HCT116 (cell line): Measurements from ENCODE around the gene ACO2. TPM values are rescaled to one million over a fixed set of nuclear protein-coding genes. Genes with fewer than 3 reads are reported as not detected.
A peak's percentile ranks its signal among the peaks of the same experiment; 100 is the strongest.

ENCODE experiments used
- ATAC-seq: fragments of 200-7000 bp; cut with Tn5 transposase; 2 replicates; pipeline ENCODE4 v1.9.1; 2020; ENCODE audit warnings: mild to moderate bottlenecking, moderate library complexity
- BruUV-seq: library from RNA; stranded (reverse); fragments of 400-500 nt; replicated peaks from 2 replicates; lab custom pipeline; 2021; lab: Mats Ljungman, UMichigan
- CTCF ChIA-PET: fragments of 300-600 bp; sonication (Branson Sonifier 250); formaldehyde crosslinking; loops from one replicate; lab custom pipeline; 2021; ENCODE audit warnings: antibody characterized with exemption; lab: Charles Lee
- POLR2A ChIA-PET: fragments of 300-600, 350-600 bp; sonication (Branson Sonifier 250); formaldehyde crosslinking; loops from one replicate; lab custom pipeline; 2021; ENCODE audit warnings: antibody characterized with exemption; lab: Charles Lee
- RAD21 ChIA-PET, 2 experiments: fragments of 300-600 bp; sonication (Branson Sonifier 250); formaldehyde crosslinking; loops; one replicate each; lab custom pipeline; 2023; ENCODE audit warnings: low total read pairs in 2 of 2; ENCODE audit not compliant: uncharacterized antibody in 2 of 2, unreplicated experiment in 2 of 2, low non-redundant PET in 1 of 2; lab: Charles Lee
- DNase-seq: peaks from one replicate; pipeline ENCODE4 v3.0.0-alpha.2; 2010; ENCODE audit warnings: low read depth, low spot score
- H2AFZ ChIP-seq: fragments of 200-600 bp; shearing (Covaris generic), sonication (generic); 2 replicates; pipeline ENCODE4 v1.6.1; 2017; ENCODE audit warnings: low read depth, mixed run types, mixed read lengths, antibody characterized with exemption, low read length; ENCODE audit not compliant: poor library complexity, severe bottlenecking
- H3K27ac ChIP-seq: 2 replicates; pipeline ENCODE4 v1.5.1; 2012; ENCODE audit warnings: low read depth, low read length
- H3K27me3 ChIP-seq: fragments of 200-600 bp; sonication (generic); 2 replicates; pipeline ENCODE4 v1.6.1; 2016; ENCODE audit warnings: mixed run types, low read length, mixed read lengths; ENCODE audit not compliant: insufficient read depth
- H3K36me3 ChIP-seq, 2 experiments: fragments of 200-500 bp in 1 of 2; fragments of 200-600 bp in 1 of 2; sonication (Bioruptor generic) in 1 of 2; sonication (generic) in 1 of 2; 2 replicates each; pipeline versions ENCODE4 v1.5.1 to v1.6.1; 2014 to 2016; ENCODE audit warnings: low read length in 2 of 2, inconsistent platforms in 1 of 2, mixed read lengths in 1 of 2, mixed run types in 1 of 2; ENCODE audit not compliant: insufficient read depth in 2 of 2, control insufficient read depth in 1 of 2
- H3K4me1 ChIP-seq, 2 experiments: fragments of 200-600 bp in 1 of 2; sonication (generic) in 1 of 2; 2 replicates each; pipeline versions ENCODE4 v1.5.1 to v1.6.1; 2012 to 2017; ENCODE audit warnings: low read length in 2 of 2, inconsistent platforms in 1 of 2, mild to moderate bottlenecking in 1 of 2, mixed read lengths in 1 of 2, mixed run types in 1 of 2, moderate library complexity in 1 of 2; ENCODE audit not compliant: insufficient read depth in 2 of 2, control insufficient read depth in 1 of 2
- H3K4me2 ChIP-seq: fragments of 200-600 bp; sonication (generic); 2 replicates; pipeline ENCODE4 v1.6.1; 2017; ENCODE audit warnings: mixed run types, low read length, mixed read lengths
- H3K4me3 ChIP-seq, 2 experiments: fragments of 200-600 bp in 1 of 2; sonication (generic) in 1 of 2; replicated peaks in 1 of 2; 2 replicates each; pipeline ENCODE4 v1.5.1; 2011 to 2016; ENCODE audit warnings: low read length in 2 of 2, control low read depth in 1 of 2, low read depth in 1 of 2, mild to moderate bottlenecking in 1 of 2, mixed read lengths in 1 of 2, mixed run types in 1 of 2
- H3K79me2 ChIP-seq: fragments of 200-600 bp; sonication (generic); 2 replicates; pipeline ENCODE4 v1.6.1; 2017; ENCODE audit warnings: mild to moderate bottlenecking, mixed run types, low read length, moderate library complexity, mixed read lengths; ENCODE audit not compliant: insufficient read depth
- H3K9ac ChIP-seq: fragments of 200-600 bp; sonication (generic); 2 replicates; pipeline ENCODE4 v1.6.1; 2016; ENCODE audit warnings: low read length, mixed read lengths
- H3K9me2 ChIP-seq: fragments of 200-600 bp; sonication (generic), shearing (Covaris generic); 2 replicates; pipeline ENCODE4 v1.6.1; 2017; ENCODE audit warnings: mixed run types, mild to moderate bottlenecking, moderate library complexity; ENCODE audit not compliant: insufficient read depth
- H3K9me3 ChIP-seq, 2 experiments: fragments of 200-500 bp in 1 of 2; fragments of 200-600 bp in 1 of 2; sonication (Bioruptor generic) in 1 of 2; sonication (generic) in 1 of 2; 2 replicates each; pipeline ENCODE4 v1.6.1; 2014 to 2017; ENCODE audit warnings: low read length in 2 of 2, mixed read lengths in 2 of 2, inconsistent platforms in 1 of 2, low read depth in 1 of 2, mild to moderate bottlenecking in 1 of 2, mixed run types in 1 of 2, moderate library complexity in 1 of 2; ENCODE audit not compliant: control insufficient read depth in 1 of 2, insufficient read depth in 1 of 2
- H4K20me1 ChIP-seq: fragments of 200-600 bp; sonication (generic), shearing (Covaris generic); 2 replicates; pipeline ENCODE4 v1.6.1; 2017; ENCODE audit warnings: mixed run types, mild to moderate bottlenecking, moderate library complexity; ENCODE audit not compliant: insufficient read depth
- CBX3 ChIP-seq: IDR thresholded peaks from 2 replicates; pipeline ENCODE4 v1.6.1; 2012; ENCODE audit warnings: low read depth
- CTCF ChIP-seq, 3 experiments: fragments of 200-600 bp in 1 of 3; sonication (generic) in 1 of 3; IDR thresholded peaks in 2 of 3; conservative IDR thresholded peaks in 1 of 3; 2 replicates each; pipeline ENCODE4 v1.5.1; 2012 to 2017; ENCODE audit warnings: low read depth in 2 of 3, low read length in 2 of 3, antibody characterized with exemption in 1 of 3, borderline replicate concordance in 1 of 3, control low read depth in 1 of 3, mild to moderate bottlenecking in 1 of 3, mixed read lengths in 1 of 3, mixed run types in 1 of 3, moderate library complexity in 1 of 3; ENCODE audit not compliant: insufficient read depth in 1 of 3
- ELF1 ChIP-seq: IDR thresholded peaks from 2 replicates; pipeline ENCODE4 v1.6.1; 2012; ENCODE audit warnings: low read depth, borderline replicate concordance
- EZH2 ChIP-seq: fragments of 200-600 bp; sonication (generic); IDR thresholded peaks from 2 replicates; pipeline ENCODE4 v1.6.1; 2017; ENCODE audit warnings: antibody characterized with exemption, mixed run types
- FOSL1 ChIP-seq: IDR thresholded peaks from 2 replicates; pipeline ENCODE4 v1.6.1; 2012; ENCODE audit warnings: low read depth
- JUND ChIP-seq: IDR thresholded peaks from 2 replicates; pipeline ENCODE4 v1.6.1; 2012
- MAX ChIP-seq: IDR thresholded peaks from 2 replicates; pipeline ENCODE4 v1.6.1; 2012
- POLR2A ChIP-seq: IDR thresholded peaks from 2 replicates; pipeline ENCODE4 v1.7.0; 2011; ENCODE audit warnings: borderline replicate concordance; ENCODE audit not compliant: insufficient read depth, insufficient read length; ENCODE audit errors: extremely low read depth
- POLR2AphosphoS5 ChIP-seq: IDR thresholded peaks from 2 replicates; pipeline ENCODE4 v1.6.1; 2011; ENCODE audit warnings: mild to moderate bottlenecking, low read depth, low read length, moderate library complexity
- RAD21 ChIP-seq: IDR thresholded peaks from 2 replicates; pipeline ENCODE4 v1.6.1; 2012; ENCODE audit warnings: low read depth, mild to moderate bottlenecking
- REST ChIP-seq: IDR thresholded peaks from 2 replicates; pipeline ENCODE4 v1.6.1; 2012; ENCODE audit warnings: low read depth
- SIN3A ChIP-seq: IDR thresholded peaks from 2 replicates; pipeline ENCODE4 v1.6.1; 2012; ENCODE audit warnings: low read depth
- SP1 ChIP-seq: IDR thresholded peaks from 2 replicates; pipeline ENCODE4 v1.6.1; 2012; ENCODE audit warnings: low read depth
- SRF ChIP-seq: IDR thresholded peaks from 2 replicates; pipeline ENCODE4 v1.6.1; 2012; ENCODE audit warnings: low read depth
- TCF7L2 ChIP-seq: IDR thresholded peaks from 2 replicates; pipeline ENCODE4 v1.7.0; 2011; ENCODE audit warnings: borderline replicate concordance, inconsistent platforms; ENCODE audit not compliant: insufficient read depth, insufficient read length; ENCODE audit errors: extremely low read depth
- YY1 ChIP-seq: IDR thresholded peaks from 2 replicates; pipeline ENCODE4 v1.6.1; 2011; ENCODE audit warnings: low read length, low read depth, moderate library complexity, mild to moderate bottlenecking; ENCODE audit not compliant: insufficient replicate concordance; ENCODE audit errors: extremely low read depth
- intact Hi-C: fragments of 100-400 bp; cut with micrococcal nuclease; formaldehyde crosslinking; loops from 2 replicates; pipeline ENCODE4 v1.10.0; 2022
- total RNA-seq: library from RNA; stranded (reverse); gene quantifications from one replicate; pipeline ENCODE4 v1.2.1, GENCODE V29; 2021; ENCODE audit not compliant: unreplicated experiment
- TF ChIP-seq, protein P1 (sequence below): IDR thresholded peaks from 2 replicates; pipeline ENCODE4 v1.6.1; 2011; ENCODE audit warnings: mild to moderate bottlenecking, low read length, moderate library complexity; ENCODE audit not compliant: insufficient replicate concordance; ENCODE audit errors: extremely low read depth

ACO2 gene
- total RNA-seq, 1 experiment from 2014 or later, result 108 TPM

- CTCF ChIA-PET, result no interaction called here
- peaks cover 15 to 56% of the 10 kb centered on the region in 2 experiments for H3K36me3 ChIP-seq
These were observed 53.9 kb downstream of the ACO2 start for GRCh38 chr22:41522813-41523212.

More at GRCh38 chr22:41522813-41523212, 53.9 kb downstream of the ACO2 start:
- Histone ChIP-seq H3K27me3 (no peaks in the 10 kb centered on the region), H3K9me2 (no peaks in the 10 kb centered on the region), H3K79me2 (no peaks in the 10 kb centered on the region), H3K4me3 (no peak overlapping the region), H3K9me3 (no peaks in the 10 kb centered on the region), H3K9ac (no peak overlapping the region), H3K4me2 (no peak overlapping the region), H4K20me1 (peaks cover 9% of the 10 kb centered on the region; the same call in 1 of the 2 replicates), H2AFZ (no peak overlapping the region), H3K27ac (peak overlapping the region; percentile 55; the same call in 1 of the 2 replicates), H3K4me1 (peaks cover 0 to 3% of the 10 kb centered on the region in 2 experiments; a peak in 1 of 4 replicates)
- TF ChIP-seq TCF7L2, result no peak
- TF ChIP-seq REST, result no peak
- no peak for TF ChIP-seq MAX
- no peak for TF ChIP-seq CBX3
- no peak for TF ChIP-seq SRF
- no peak for TF ChIP-seq YY1
- TF ChIP-seq POLR2AphosphoS5, result no peak
- no peak for TF ChIP-seq EZH2
- TF ChIP-seq FOSL1, result no peak
- no peak for TF ChIP-seq CTCF (IDR thresholded peaks at IDR 0.05 in 2 of 3, conservative IDR thresholded peaks at IDR 0.05 in 1 of 3; ENCODE audit: borderline replicate concordance in 1 of 3, insufficient read depth in 1 of 3, low read depth in 2 of 3, low read length in 2 of 3)
- TF ChIP-seq POLR2A, result no peak
- no peak for TF ChIP-seq RAD21
- TF ChIP-seq ELF1, result no peak
- TF ChIP-seq JUND, result no peak
- TF ChIP-seq, protein P1, sequence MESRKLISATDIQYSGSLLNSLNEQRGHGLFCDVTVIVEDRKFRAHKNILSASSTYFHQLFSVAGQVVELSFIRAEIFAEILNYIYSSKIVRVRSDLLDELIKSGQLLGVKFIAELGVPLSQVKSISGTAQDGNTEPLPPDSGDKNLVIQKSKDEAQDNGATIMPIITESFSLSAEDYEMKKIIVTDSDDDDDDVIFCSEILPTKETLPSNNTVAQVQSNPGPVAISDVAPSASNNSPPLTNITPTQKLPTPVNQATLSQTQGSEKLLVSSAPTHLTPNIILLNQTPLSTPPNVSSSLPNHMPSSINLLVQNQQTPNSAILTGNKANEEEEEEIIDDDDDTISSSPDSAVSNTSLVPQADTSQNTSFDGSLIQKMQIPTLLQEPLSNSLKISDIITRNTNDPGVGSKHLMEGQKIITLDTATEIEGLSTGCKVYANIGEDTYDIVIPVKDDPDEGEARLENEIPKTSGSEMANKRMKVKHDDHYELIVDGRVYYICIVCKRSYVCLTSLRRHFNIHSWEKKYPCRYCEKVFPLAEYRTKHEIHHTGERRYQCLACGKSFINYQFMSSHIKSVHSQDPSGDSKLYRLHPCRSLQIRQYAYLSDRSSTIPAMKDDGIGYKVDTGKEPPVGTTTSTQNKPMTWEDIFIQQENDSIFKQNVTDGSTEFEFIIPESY, result no peak
- no peak for TF ChIP-seq SP1
- no peak for TF ChIP-seq SIN3A
- intact Hi-C loops, result no loop called here
- RAD21 ChIA-PET, result no interaction called here
- POLR2A ChIA-PET, result no interaction called here
- DNase-seq (no peak), ATAC-seq (no peak)
- no TSS peak for BruUV-seq
